K562 (cell line): Measurements from ENCODE around the gene CWF19L2. TPM values are rescaled to one million over a fixed set of nuclear protein-coding genes. Genes with fewer than 3 reads are reported as not detected.

Source experiments
- ATAC-seq: fragments of 200-7000 bp; cut with Tn5 transposase; 3 replicates; pipeline ENCODE4 v1.9.1; 2020; ENCODE audit warnings: moderate library complexity
- BruUV-seq: library from RNA; stranded (reverse); fragments of 400-500 nt; replicated peaks from 2 replicates; lab custom pipeline; 2021; lab: Mats Ljungman, UMichigan
- CTCF ChIA-PET: fragments of 300-600 bp; formaldehyde crosslinking; extraction: SDS; loops from one replicate; lab custom pipeline; 2021; ENCODE audit warnings: low intra/inter-chr PET ratio; lab: Yijun Ruan, JAX
- POLR2A ChIA-PET: fragments of 300-600, 350-650 bp; sonication (Branson Sonifier 250); formaldehyde crosslinking; extraction: SDS; loops from one replicate; lab custom pipeline; 2021; ENCODE audit warnings: antibody characterized with exemption, inconsistent platforms; lab: Yijun Ruan, JAX
- DNase-seq, 4 experiments: peaks; one replicate each; pipeline versions ENCODE4 v3.0.0 to v3.0.0-alpha.2; 2011 to 2018; ENCODE audit warnings: low spot score in 3 of 4, mixed read lengths in 3 of 4; ENCODE audit errors: extremely low read depth in 1 of 4
- FAIRE-seq: peaks from 2 replicates; lab custom pipeline; 2011; peaks lifted over from hg19 to GRCh38; lab: Jason Lieb, UNC
- H2AFZ ChIP-seq: 2 replicates; pipeline ENCODE4 v1.6.0; 2011; ENCODE audit warnings: low read depth, low read length, control low read depth, inconsistent platforms
- H3K27ac ChIP-seq: fragments of 200-600 bp; 3 replicates; pipeline ENCODE4 v1.8.0; 2011; ENCODE audit warnings: low read depth, mild to moderate bottlenecking, control low read depth, inconsistent platforms, low read length, moderate library complexity, mixed read lengths; ENCODE audit errors: extremely low read depth
- H3K27me3 ChIP-seq, 2 experiments: fragments of 300-600 bp in 1 of 2; 2 replicates in 1 of 2; 3 replicates in 1 of 2; pipeline versions ENCODE4 v1.6.0 to v1.8.0; 2011; ENCODE audit warnings: inconsistent platforms in 2 of 2, low read length in 2 of 2, mild to moderate bottlenecking in 1 of 2, mixed read lengths in 1 of 2, moderate library complexity in 1 of 2; ENCODE audit not compliant: control insufficient read depth in 2 of 2, insufficient read depth in 2 of 2
- H3K36me3 ChIP-seq: fragments of 300-600 bp; 3 replicates; pipeline ENCODE4 v1.8.0; 2011; ENCODE audit warnings: mild to moderate bottlenecking, low read length, inconsistent platforms; ENCODE audit not compliant: control insufficient read depth, insufficient read depth
- H3K4me1 ChIP-seq, 2 experiments: fragments of 200-600 bp in 1 of 2; replicated peaks in 1 of 2; 2 replicates in 1 of 2; 3 replicates in 1 of 2; pipeline versions ENCODE4 v1.5.1 to v1.8.0; 2011; ENCODE audit warnings: inconsistent platforms in 2 of 2, low read length in 2 of 2, mild to moderate bottlenecking in 1 of 2, mixed read lengths in 1 of 2, moderate library complexity in 1 of 2; ENCODE audit not compliant: control insufficient read depth in 2 of 2, insufficient read depth in 2 of 2
- H3K4me2 ChIP-seq: 2 replicates; pipeline ENCODE4 v1.6.1; 2011; ENCODE audit warnings: low read length, control low read depth, inconsistent platforms, mixed read lengths; ENCODE audit not compliant: insufficient read depth
- H3K4me3 ChIP-seq: fragments of 200-600 bp; sonication (generic), shearing (Covaris generic); 2 replicates; pipeline ENCODE4 v1.5.1; 2016; ENCODE audit warnings: control low read depth, inconsistent platforms
- H3K79me2 ChIP-seq: fragments of 200-600 bp; 3 replicates; pipeline ENCODE4 v1.8.0; 2011; ENCODE audit warnings: low read length, inconsistent platforms; ENCODE audit not compliant: control insufficient read depth, insufficient read depth
- H3K9ac ChIP-seq, 2 experiments: 2 replicates each; pipeline versions ENCODE4 v1.6.0 to v1.6.1; 2011; ENCODE audit warnings: low read depth in 2 of 2, low read length in 2 of 2, control low read depth in 1 of 2, inconsistent platforms in 1 of 2, mild to moderate bottlenecking in 1 of 2, mixed read lengths in 1 of 2; ENCODE audit not compliant: insufficient read depth in 1 of 2
- H3K9me1 ChIP-seq: one replicate; pipeline ENCODE4 v1.6.0; 2011; ENCODE audit warnings: inconsistent platforms, mild to moderate bottlenecking, low read length, moderate library complexity; ENCODE audit not compliant: control insufficient read depth, insufficient read depth
- H3K9me3 ChIP-seq: replicated peaks from 2 replicates; pipeline ENCODE4 v1.5.1; 2011; ENCODE audit warnings: low read depth, low read length, inconsistent platforms; ENCODE audit not compliant: control insufficient read depth, insufficient read depth
- H4K20me1 ChIP-seq: replicated peaks from 2 replicates; pipeline ENCODE4 v1.6.1; 2011; ENCODE audit warnings: low read length, inconsistent platforms, mixed read lengths; ENCODE audit not compliant: control insufficient read depth, insufficient read depth
- ARID2 ChIP-seq: fragments of 450-650 bp; IDR thresholded peaks from 2 replicates; pipeline ENCODE4 v1.6.1; 2017; ENCODE audit warnings: antibody characterized with exemption, mild to moderate bottlenecking
- CBX1 ChIP-seq: sonication (generic); IDR thresholded peaks from 2 replicates; pipeline ENCODE4 v1.6.1; 2016; ENCODE audit warnings: antibody characterized with exemption, low read depth, mild to moderate bottlenecking
- FUS ChIP-seq: fragments of 200-400 bp; formaldehyde crosslinking; optimal IDR thresholded peaks from 2 replicates; pipeline ENCODE3; 2017; ENCODE audit warnings: low read depth, low read length
- GTF2A2 ChIP-seq: IDR thresholded peaks from 2 replicates; pipeline ENCODE4 v1.6.1; 2016; ENCODE audit warnings: mild to moderate bottlenecking, missing genetic modification characterization, missing compliant biosample characterization
- MYC ChIP-seq, 2 experiments: fragments of 250-450 bp in 1 of 2; sonication (Bioruptor Pico) in 1 of 2; IDR thresholded peaks; 2 replicates each; pipeline versions ENCODE4 v1.5.1 to v1.6.1; 2012 to 2021; ENCODE audit warnings: low read depth in 2 of 2, borderline replicate concordance in 1 of 2, improper control_type of control experiment in 1 of 2, low read length in 1 of 2, mild to moderate bottlenecking in 1 of 2, moderate library complexity in 1 of 2
- SAFB2 ChIP-seq: fragments of 200-400 bp; formaldehyde crosslinking; IDR thresholded peaks from 2 replicates; pipeline ENCODE4 v1.6.1; 2018; ENCODE audit warnings: borderline replicate concordance, low read length, low read depth, moderate library complexity; ENCODE audit not compliant: severe bottlenecking
- SMAD3 ChIP-seq: fragments of 450-650 bp; formaldehyde crosslinking; conservative IDR thresholded peaks from 2 replicates; pipeline ENCODE4 v1.4.0; 2020; ENCODE audit warnings: mild to moderate bottlenecking
- SMC3 ChIP-seq: conservative IDR thresholded peaks from 2 replicates; pipeline ENCODE4 v1.6.1; 2011; ENCODE audit warnings: low read depth, low read length, improper control_type of control experiment; ENCODE audit not compliant: insufficient read depth
- TRIM24 ChIP-seq, 2 experiments: fragments of 450-650 bp; IDR thresholded peaks; 2 replicates each; pipeline ENCODE4 v1.6.1; 2016
- ZNF124 ChIP-seq: sonication (generic); formaldehyde crosslinking; IDR thresholded peaks from 2 replicates; pipeline ENCODE4 v1.8.1; 2022; ENCODE audit warnings: missing genetic modification reagents
- ZNF175 ChIP-seq: fragments of 200-800 bp; sonication (Bioruptor generic); IDR thresholded peaks from 2 replicates; pipeline ENCODE4 v1.6.1; 2016; ENCODE audit warnings: low read depth, mild to moderate bottlenecking, missing genetic modification characterization, missing compliant biosample characterization
- ZNF561 ChIP-seq: fragments of 450-650 bp; formaldehyde crosslinking; conservative IDR thresholded peaks from 2 replicates; pipeline ENCODE4 v1.4.0; 2020; ENCODE audit warnings: mild to moderate bottlenecking, moderate library complexity
- WGBS: fragments of 100-300 bp; shearing (Covaris generic); methylation state at CpG from one replicate; pipeline ENCODE4 v1.1.6; 2016; ENCODE audit warnings: low coverage, mixed read lengths; ENCODE audit not compliant: insufficient coverage; ENCODE audit errors: missing lambda C conversion rate; 5-methylcytosine and 5-hydroxymethylcytosine counted together
- in situ Hi-C: fragments of 300-500 bp; cut with MboI; formaldehyde crosslinking; loops from 4 replicates; pipeline ENCODE4 v1.15.0; 2018; ENCODE audit warnings: inconsistent platforms, mixed read lengths
- intact Hi-C: fragments of 100-400 bp; cut with micrococcal nuclease; formaldehyde crosslinking; loops from 2 replicates; pipeline ENCODE4 v1.14.2; 2022
- polyA plus RNA-seq, 8 experiments: library from polyadenylated mRNA; depleted of rRNA in 4 of 8; stranded (reverse) in 5 of 8; unstranded in 3 of 8; fragments of >200 nt; fragmentation: Nextera tagmentation in 2 of 8; fragmentation: Illumina TruSeq in 1 of 8; extraction: Ambion mirVana in 2 of 8; extraction: Trizol in 1 of 8; gene quantifications; 2 replicates each; pipeline versions ENCODE4 v1.2.1 to v1.2.3, GENCODE V29; 2011 to 2014; ENCODE audit warnings: inconsistent platforms in 1 of 8, missing spikeins in 1 of 8
- total RNA-seq, 7 experiments: library from RNA; depleted of rRNA in 6 of 7; stranded (reverse); fragments of >200 nt in 6 of 7; fragmentation: Illumina TruSeq in 2 of 7; extraction: Trizol in 2 of 7; gene quantifications; 2 replicates each; pipeline versions ENCODE4 v1.2.1 to v1.2.3, GENCODE V29; 2011 to 2021; ENCODE audit warnings: low replicate concordance in 1 of 7
- TF ChIP-seq, protein P1 (sequence below): sonication (generic); formaldehyde crosslinking; IDR thresholded peaks from 2 replicates; pipeline ENCODE4 v1.8.0; 2022; ENCODE audit warnings: mild to moderate bottlenecking, missing genetic modification reagents
- TF ChIP-seq, protein P2 (sequence below): sonication (generic); formaldehyde crosslinking; IDR thresholded peaks from 2 replicates; pipeline ENCODE4 v1.8.0; 2023; ENCODE audit warnings: mild to moderate bottlenecking, missing genetic modification reagents
- TF ChIP-seq, protein P3 (sequence below): fragments of 200-800 bp; sonication (Bioruptor generic); IDR thresholded peaks from 2 replicates; pipeline ENCODE4 v1.6.1; 2017; ENCODE audit warnings: missing genetic modification characterization, missing compliant biosample characterization
- TF ChIP-seq, protein P4 (sequence below): fragments of 450-650 bp; formaldehyde crosslinking; conservative IDR thresholded peaks from 2 replicates; pipeline ENCODE4 v1.4.0; 2022; ENCODE audit warnings: mild to moderate bottlenecking, missing genetic modification characterization
- TF ChIP-seq, protein P5 (sequence below): sonication (generic); formaldehyde crosslinking; IDR thresholded peaks from 2 replicates; pipeline ENCODE4 v1.9.0; 2022; ENCODE audit warnings: mild to moderate bottlenecking, missing genetic modification reagents

CWF19L2 gene
- total and polyA plus RNA-seq, 9 of the 15 experiments (the other 6 are each of a cell fraction or from before 2014, with no cell fraction given): 4.7 to 23.3 (median 10.2) TPM

DNA sequence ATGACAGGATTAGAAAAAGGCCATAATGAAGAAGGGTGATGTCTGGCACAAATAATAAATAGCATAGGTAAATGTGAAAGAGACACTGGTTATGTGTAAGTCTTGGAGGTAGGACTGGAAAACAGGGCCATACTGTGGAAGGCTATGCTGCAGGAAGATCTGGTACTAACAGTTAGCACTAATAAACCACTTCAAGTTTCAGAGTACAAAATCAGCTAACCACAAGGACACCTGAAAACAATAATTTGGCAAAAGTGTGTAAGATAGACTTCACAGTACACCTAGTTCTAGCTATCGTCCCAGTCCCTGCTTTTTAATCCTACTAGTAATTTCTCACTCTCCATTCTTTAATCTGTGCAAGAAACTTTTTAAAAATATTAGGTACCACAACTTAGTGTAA lies 44.3 kb downstream of the CWF19L2 start:
- intact Hi-C loops: no loop called here
- no peaks in the 10 kb centered on the region for H3K27me3 ChIP-seq
- 33% methylated on average over 1 of the region's 1 CpG for WGBS
- H3K9me3 ChIP-seq: no peaks in the 10 kb centered on the region
- FAIRE-seq (no peak), DNase-seq (no peak), ATAC-seq (no peak)
- no peak overlapping the region for H3K4me2 ChIP-seq
- H3K79me2 ChIP-seq: no peaks in the 10 kb centered on the region
- ChIA-PET POLR2A (interaction anchor here (1.0 kb wide), 1 partner anchor 8 kb away, joined by 3 read pairs; no protein-coding TSS in a partner anchor), CTCF (no interaction called here)
- in situ Hi-C loops: no loop called here
- H3K4me1 ChIP-seq: no peaks in the 10 kb centered on the region
- H3K9me1 ChIP-seq: no peaks in the 10 kb centered on the region
- H3K4me3 ChIP-seq: no peak overlapping the region
- H4K20me1 ChIP-seq: no peaks in the 10 kb centered on the region
- peaks cover 6% of the 10 kb centered on the region; the same call in 1 of the 3 replicates for H3K36me3 ChIP-seq
- H3K27ac ChIP-seq: no peak overlapping the region
- H3K9ac ChIP-seq: no peak overlapping the region
- no peak overlapping the region for H2AFZ ChIP-seq
- BruUV-seq: no TSS peak
- TF ChIP-seq, protein P1, sequence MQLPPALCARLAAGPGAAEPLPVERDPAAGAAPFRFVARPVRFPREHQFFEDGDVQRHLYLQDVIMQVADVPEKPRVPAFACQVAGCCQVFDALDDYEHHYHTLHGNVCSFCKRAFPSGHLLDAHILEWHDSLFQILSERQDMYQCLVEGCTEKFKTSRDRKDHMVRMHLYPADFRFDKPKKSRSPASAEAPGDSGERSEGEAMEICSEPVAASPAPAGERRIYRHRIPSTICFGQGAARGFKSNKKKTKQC (CRISPR knock-in tag): no peak
- TF ChIP-seq GTF2A2 (tag) (no peak), FUS (no peak), ZNF124 (CRISPR knock-in tag) (no peak), ARID2 (no peak), SMC3 (no peak), MYC (IDR thresholded peaks at IDR 0.05; ENCODE audit: low read depth, low read length) (no peak), MYC (CRISPR knock-in tag; IDR thresholded peaks at IDR 0.05; ENCODE audit: borderline replicate concordance, low read depth) (no peak), ZNF175 (CRISPR knock-in tag) (no peak), SMAD3 (CRISPR knock-in tag) (no peak), TRIM24 (IDR thresholded peaks at IDR 0.05) (no peak), CBX1 (no peak), SAFB2 (no peak), ZNF561 (CRISPR knock-in tag) (no peak)
- TF ChIP-seq, protein P2, sequence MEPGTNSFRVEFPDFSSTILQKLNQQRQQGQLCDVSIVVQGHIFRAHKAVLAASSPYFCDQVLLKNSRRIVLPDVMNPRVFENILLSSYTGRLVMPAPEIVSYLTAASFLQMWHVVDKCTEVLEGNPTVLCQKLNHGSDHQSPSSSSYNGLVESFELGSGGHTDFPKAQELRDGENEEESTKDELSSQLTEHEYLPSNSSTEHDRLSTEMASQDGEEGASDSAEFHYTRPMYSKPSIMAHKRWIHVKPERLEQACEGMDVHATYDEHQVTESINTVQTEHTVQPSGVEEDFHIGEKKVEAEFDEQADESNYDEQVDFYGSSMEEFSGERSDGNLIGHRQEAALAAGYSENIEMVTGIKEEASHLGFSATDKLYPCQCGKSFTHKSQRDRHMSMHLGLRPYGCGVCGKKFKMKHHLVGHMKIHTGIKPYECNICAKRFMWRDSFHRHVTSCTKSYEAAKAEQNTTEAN (CRISPR knock-in tag): no peak
- TF ChIP-seq, protein P3, sequence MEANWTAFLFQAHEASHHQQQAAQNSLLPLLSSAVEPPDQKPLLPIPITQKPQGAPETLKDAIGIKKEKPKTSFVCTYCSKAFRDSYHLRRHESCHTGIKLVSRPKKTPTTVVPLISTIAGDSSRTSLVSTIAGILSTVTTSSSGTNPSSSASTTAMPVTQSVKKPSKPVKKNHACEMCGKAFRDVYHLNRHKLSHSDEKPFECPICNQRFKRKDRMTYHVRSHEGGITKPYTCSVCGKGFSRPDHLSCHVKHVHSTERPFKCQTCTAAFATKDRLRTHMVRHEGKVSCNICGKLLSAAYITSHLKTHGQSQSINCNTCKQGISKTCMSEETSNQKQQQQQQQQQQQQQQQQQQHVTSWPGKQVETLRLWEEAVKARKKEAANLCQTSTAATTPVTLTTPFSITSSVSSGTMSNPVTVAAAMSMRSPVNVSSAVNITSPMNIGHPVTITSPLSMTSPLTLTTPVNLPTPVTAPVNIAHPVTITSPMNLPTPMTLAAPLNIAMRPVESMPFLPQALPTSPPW (CRISPR knock-in tag): no peak
- TF ChIP-seq, protein P4, sequence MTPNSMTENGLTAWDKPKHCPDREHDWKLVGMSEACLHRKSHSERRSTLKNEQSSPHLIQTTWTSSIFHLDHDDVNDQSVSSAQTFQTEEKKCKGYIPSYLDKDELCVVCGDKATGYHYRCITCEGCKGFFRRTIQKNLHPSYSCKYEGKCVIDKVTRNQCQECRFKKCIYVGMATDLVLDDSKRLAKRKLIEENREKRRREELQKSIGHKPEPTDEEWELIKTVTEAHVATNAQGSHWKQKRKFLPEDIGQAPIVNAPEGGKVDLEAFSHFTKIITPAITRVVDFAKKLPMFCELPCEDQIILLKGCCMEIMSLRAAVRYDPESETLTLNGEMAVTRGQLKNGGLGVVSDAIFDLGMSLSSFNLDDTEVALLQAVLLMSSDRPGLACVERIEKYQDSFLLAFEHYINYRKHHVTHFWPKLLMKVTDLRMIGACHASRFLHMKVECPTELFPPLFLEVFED (CRISPR knock-in tag): no peak
- TF ChIP-seq, protein P5, sequence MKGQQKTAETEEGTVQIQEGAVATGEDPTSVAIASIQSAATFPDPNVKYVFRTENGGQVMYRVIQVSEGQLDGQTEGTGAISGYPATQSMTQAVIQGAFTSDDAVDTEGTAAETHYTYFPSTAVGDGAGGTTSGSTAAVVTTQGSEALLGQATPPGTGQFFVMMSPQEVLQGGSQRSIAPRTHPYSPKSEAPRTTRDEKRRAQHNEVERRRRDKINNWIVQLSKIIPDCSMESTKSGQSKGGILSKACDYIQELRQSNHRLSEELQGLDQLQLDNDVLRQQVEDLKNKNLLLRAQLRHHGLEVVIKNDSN (CRISPR knock-in tag): no peak
